Keratinocyte (primary cell): ENCODE results near the gene NOS1AP. TPM values are rescaled to one million over a fixed set of nuclear protein-coding genes. Genes with fewer than 3 reads are reported as not detected.

Source experiments
- DNase-seq: peaks from one replicate; pipeline ENCODE4 v3.0.0-alpha.2; 2011; ENCODE audit warnings: low read depth, missing footprints, low spot score
- FAIRE-seq: peaks from 2 replicates; lab custom pipeline; 2011; peaks lifted over from hg19 to GRCh38; lab: Jason Lieb, UNC
- H2AFZ ChIP-seq: 2 replicates; pipeline ENCODE4 v1.6.0; 2012; ENCODE audit warnings: low read length, control low read depth, inconsistent platforms; ENCODE audit not compliant: control insufficient read depth
- H3K27ac ChIP-seq: 2 replicates; pipeline ENCODE4 v1.5.1; 2011; ENCODE audit warnings: low read length; ENCODE audit not compliant: control insufficient read depth, insufficient read depth
- H3K27me3 ChIP-seq: 3 replicates; pipeline ENCODE4 v1.6.0; 2011; ENCODE audit warnings: low read length; ENCODE audit not compliant: control insufficient read depth, insufficient read depth; ENCODE audit errors: extremely low read depth
- H3K36me3 ChIP-seq, 2 experiments: 2 replicates in 1 of 2; 3 replicates in 1 of 2; pipeline ENCODE4 v1.5.1; 2011; ENCODE audit warnings: low read length in 2 of 2, mild to moderate bottlenecking in 1 of 2; ENCODE audit not compliant: control insufficient read depth in 2 of 2, insufficient read depth in 2 of 2; ENCODE audit errors: extremely low read depth in 1 of 2
- H3K4me1 ChIP-seq: 3 replicates; pipeline ENCODE4 v1.5.1; 2011; ENCODE audit warnings: low read length; ENCODE audit not compliant: control insufficient read depth, insufficient read depth; ENCODE audit errors: extremely low read depth
- H3K4me2 ChIP-seq: 3 replicates; pipeline ENCODE4 v1.6.0; 2011; ENCODE audit warnings: low read depth, low read length; ENCODE audit not compliant: control insufficient read depth, insufficient read depth; ENCODE audit errors: extremely low read depth
- H3K4me3 ChIP-seq, 3 experiments: fragments of 200-600 bp in 1 of 3; sonication (generic) in 1 of 3; 2 replicates in 2 of 3; 3 replicates in 1 of 3; pipeline ENCODE4 v1.5.1; 2011 to 2016; ENCODE audit warnings: low read length in 3 of 3, mild to moderate bottlenecking in 3 of 3, control low read depth in 2 of 3, inconsistent platforms in 1 of 3, low read depth in 1 of 3, mixed read lengths in 1 of 3, mixed run types in 1 of 3, moderate library complexity in 1 of 3; ENCODE audit not compliant: control insufficient read depth in 2 of 3, insufficient read depth in 2 of 3; ENCODE audit errors: extremely low read depth in 1 of 3
- H3K79me2 ChIP-seq: 2 replicates; pipeline ENCODE4 v1.6.0; 2012; ENCODE audit warnings: low read length; ENCODE audit not compliant: control insufficient read depth, insufficient read depth
- H3K9ac ChIP-seq: 3 replicates; pipeline ENCODE4 v1.6.0; 2011; ENCODE audit warnings: low read length; ENCODE audit not compliant: control insufficient read depth, insufficient read depth; ENCODE audit errors: extremely low read depth
- H3K9me1 ChIP-seq: 3 replicates; pipeline ENCODE4 v1.6.0; 2011; ENCODE audit warnings: low read length; ENCODE audit not compliant: control insufficient read depth, insufficient read depth; ENCODE audit errors: extremely low read depth
- H3K9me3 ChIP-seq: 2 replicates; pipeline ENCODE4 v1.5.1; 2012; ENCODE audit warnings: low read depth, low read length; ENCODE audit not compliant: control insufficient read depth
- H4K20me1 ChIP-seq: 3 replicates; pipeline ENCODE4 v1.6.0; 2011; ENCODE audit warnings: low read length; ENCODE audit not compliant: control insufficient read depth, insufficient read depth; ENCODE audit errors: extremely low read depth
- EZH2 ChIP-seq: IDR thresholded peaks from one replicate; pipeline ENCODE4 v1.6.1; 2012; ENCODE audit warnings: inconsistent platforms, mild to moderate bottlenecking, low read length, moderate library complexity
- dilution Hi-C: fragments of 300-500 bp; cut with MboI; formaldehyde crosslinking; loops from one replicate; pipeline ENCODE4 v1.7.0; 2020; ENCODE audit warnings: low sequenced_read_pairs; ENCODE audit not compliant: extremely low pct_ligation_motif_present
- polyA plus RNA-seq, 5 experiments: library from polyadenylated mRNA; depleted of rRNA in 3 of 5; stranded (reverse) in 3 of 5; stranded (forward) in 1 of 5; unstranded in 1 of 5; fragments of >200 nt; gene quantifications; 1 replicate in 1 of 5; 2 replicates in 3 of 5; 3 replicates in 1 of 5; pipeline versions ENCODE4 v1.2.1 to v1.2.3, GENCODE V29; 2011 to 2012; ENCODE audit warnings: missing spikeins in 2 of 5, low read depth in 1 of 5, low replicate concordance in 1 of 5
- TF ChIP-seq, protein P1 (sequence below), 3 experiments: IDR thresholded peaks in 1 of 3; conservative IDR thresholded peaks in 1 of 3; optimal IDR thresholded peaks in 1 of 3; 2 replicates in 2 of 3; 3 replicates in 1 of 3; pipeline versions ENCODE3 to v1.5.1; 2011; ENCODE audit warnings: low read length in 3 of 3, mild to moderate bottlenecking in 3 of 3, moderate library complexity in 2 of 3, control low read depth in 1 of 3, inconsistent platforms in 1 of 3; ENCODE audit not compliant: insufficient read depth in 2 of 3; ENCODE audit errors: extremely low read depth in 1 of 3

NOS1AP gene
- polyA plus RNA-seq, 1 donor (not counting 4 experiments of a cell fraction or from before 2014, with no cell fraction given): not detected

DNA sequence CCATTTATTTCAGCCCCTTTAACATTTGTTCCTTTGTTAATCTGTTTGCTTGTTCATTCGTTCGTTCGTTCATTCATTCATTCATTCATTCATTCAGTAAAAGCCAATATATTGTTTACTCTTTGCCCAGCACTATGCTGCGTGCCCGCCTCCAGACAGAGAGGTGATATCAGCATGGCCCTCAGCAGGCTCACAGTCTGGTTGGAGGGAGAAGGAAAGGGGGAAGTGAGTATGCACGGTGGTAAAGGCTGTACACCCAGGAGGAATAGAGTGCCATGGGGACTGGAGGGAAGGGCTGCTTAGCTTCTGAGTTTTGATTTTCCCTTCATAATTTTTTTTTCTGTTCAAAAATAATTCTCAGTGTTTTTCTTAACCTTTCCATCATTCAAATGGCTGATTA, 144.7 kb downstream of the NOS1AP start:
- DNase-seq (no peak), FAIRE-seq (no peak)
- no peak for TF ChIP-seq EZH2
- TF ChIP-seq, protein P1, sequence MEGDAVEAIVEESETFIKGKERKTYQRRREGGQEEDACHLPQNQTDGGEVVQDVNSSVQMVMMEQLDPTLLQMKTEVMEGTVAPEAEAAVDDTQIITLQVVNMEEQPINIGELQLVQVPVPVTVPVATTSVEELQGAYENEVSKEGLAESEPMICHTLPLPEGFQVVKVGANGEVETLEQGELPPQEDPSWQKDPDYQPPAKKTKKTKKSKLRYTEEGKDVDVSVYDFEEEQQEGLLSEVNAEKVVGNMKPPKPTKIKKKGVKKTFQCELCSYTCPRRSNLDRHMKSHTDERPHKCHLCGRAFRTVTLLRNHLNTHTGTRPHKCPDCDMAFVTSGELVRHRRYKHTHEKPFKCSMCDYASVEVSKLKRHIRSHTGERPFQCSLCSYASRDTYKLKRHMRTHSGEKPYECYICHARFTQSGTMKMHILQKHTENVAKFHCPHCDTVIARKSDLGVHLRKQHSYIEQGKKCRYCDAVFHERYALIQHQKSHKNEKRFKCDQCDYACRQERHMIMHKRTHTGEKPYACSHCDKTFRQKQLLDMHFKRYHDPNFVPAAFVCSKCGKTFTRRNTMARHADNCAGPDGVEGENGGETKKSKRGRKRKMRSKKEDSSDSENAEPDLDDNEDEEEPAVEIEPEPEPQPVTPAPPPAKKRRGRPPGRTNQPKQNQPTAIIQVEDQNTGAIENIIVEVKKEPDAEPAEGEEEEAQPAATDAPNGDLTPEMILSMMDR (optimal IDR thresholded peaks at IDR 0.05 in 1 of 3, IDR thresholded peaks at IDR 0.05 in 1 of 3, conservative IDR thresholded peaks at IDR 0.05 in 1 of 3; ENCODE audit: extremely low read depth in 1 of 3, insufficient read depth in 2 of 3, low read length in 3 of 3): no peak
- no peak overlapping the region for H3K4me3 ChIP-seq
- no peak overlapping the region for H2AFZ ChIP-seq
- dilution Hi-C loops: no loop called here
- peaks cover 5% of the 10 kb centered on the region for H3K27me3 ChIP-seq
- no peak overlapping the region for H3K27ac ChIP-seq
- no peak overlapping the region for H3K4me2 ChIP-seq
- H3K79me2 ChIP-seq: no peaks in the 10 kb centered on the region
- H4K20me1 ChIP-seq: no peaks in the 10 kb centered on the region
- H3K9me1 ChIP-seq: no peaks in the 10 kb centered on the region
- no peaks in the 10 kb centered on the region for H3K36me3 ChIP-seq
- H3K9me3 ChIP-seq: no peaks in the 10 kb centered on the region
- no peak overlapping the region for H3K9ac ChIP-seq
- no peaks in the 10 kb centered on the region for H3K4me1 ChIP-seq

DNA sequence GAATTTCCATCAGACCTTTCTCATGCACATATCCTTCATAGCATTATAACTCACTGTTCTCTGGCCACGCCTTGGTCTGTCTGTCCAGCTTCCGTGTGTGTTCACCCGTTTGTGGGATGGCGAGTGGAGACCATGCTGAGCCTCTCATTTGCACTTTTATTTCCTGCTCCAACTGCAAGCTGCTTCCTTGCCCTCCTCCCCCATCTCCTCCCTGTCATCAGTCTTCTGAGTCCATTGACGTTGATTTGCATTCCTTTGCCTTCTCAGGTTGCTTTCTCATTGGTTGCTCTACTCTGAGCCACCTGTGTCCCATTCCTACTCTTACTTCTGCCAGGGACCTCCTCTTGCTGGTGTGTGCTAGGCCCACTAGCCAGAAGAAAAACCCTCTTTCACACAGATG, 146.4 kb downstream of the NOS1AP start:
- TF ChIP-seq EZH2: no peak
- TF ChIP-seq, protein P1 (optimal IDR thresholded peaks at IDR 0.05 in 1 of 3, IDR thresholded peaks at IDR 0.05 in 1 of 3, conservative IDR thresholded peaks at IDR 0.05 in 1 of 3; ENCODE audit: extremely low read depth in 1 of 3, insufficient read depth in 2 of 3, low read length in 3 of 3): no peak
- Histone ChIP-seq H3K9me1 (no peaks in the 10 kb centered on the region), H3K9me3 (no peaks in the 10 kb centered on the region), H3K27me3 (peaks cover 5% of the 10 kb centered on the region), H3K79me2 (no peaks in the 10 kb centered on the region), H2AFZ (no peak overlapping the region), H3K4me2 (no peak overlapping the region), H3K9ac (no peak overlapping the region), H4K20me1 (no peaks in the 10 kb centered on the region), H3K27ac (no peak overlapping the region), H3K36me3 (no peaks in the 10 kb centered on the region), H3K4me3 (no peak overlapping the region), H3K4me1 (no peaks in the 10 kb centered on the region)
- dilution Hi-C loops: no loop called here
- DNase-seq (no peak), FAIRE-seq (no peak)
